Mucosa of descending colon (tissue), 3 donors: ENCODE results near the gene EIF2S1. TPM values are rescaled to one million over a fixed set of nuclear protein-coding genes. Genes with fewer than 3 reads are reported as not detected.

Experiments
- ATAC-seq: fragments of 200-7000 bp; cut with Tn5 transposase; one replicate; pipeline ENCODE4 v1.9.1; 2020; ENCODE audit warnings: mild to moderate bottlenecking, moderate library complexity
- DNase-seq, 3 donors: peaks; one replicate each; pipeline ENCODE4 v3.0.0-alpha.2; 2020
- H3K36me3 ChIP-seq: fragments of 200-600 bp; one replicate; pipeline ENCODE4 v1.8.0; 2021; ENCODE audit warnings: low read depth, mild to moderate bottlenecking
- H3K4me1 ChIP-seq: fragments of 200-600 bp; one replicate; pipeline ENCODE4 v1.8.0; 2021; ENCODE audit warnings: low read depth, mild to moderate bottlenecking
- H3K4me3 ChIP-seq: fragments of 200-600 bp; one replicate; pipeline ENCODE4 v1.8.0; 2021; ENCODE audit warnings: mild to moderate bottlenecking
- H3K9me3 ChIP-seq: fragments of 200-600 bp; one replicate; pipeline ENCODE4 v1.8.0; 2021; ENCODE audit warnings: mild to moderate bottlenecking
- intact Hi-C, 2 donors: fragments of 100-400 bp; cut with DNase I in 1 of 2; cut with micrococcal nuclease in 1 of 2; formaldehyde crosslinking; loops; one replicate each; pipeline versions ENCODE4 v1.11.0 to v1.11.1; 2022; cut with DNase I, micrococcal nuclease
- total RNA-seq, 3 donors: library from RNA; stranded (reverse); fragmentation: NEBNext Ultra II Directional in 2 of 3; extraction: Animal tissue kit (Norgen Biotek cat#: 25700) in 2 of 3; gene quantifications; one replicate each; pipeline versions ENCODE4 v1.2.1 to v1.2.4, GENCODE V29; 2021 to 2023
- TF ChIP-seq, protein P1 (sequence below): fragments of 200-600 bp; IDR thresholded peaks from one replicate; pipeline ENCODE4 v1.8.0; 2022; ENCODE audit warnings: antibody characterized with exemption, mild to moderate bottlenecking
- donor health status: DM: no; HTN: no; CAD: no; lungs with moderate emphysema.
- donor health status: DM: no; HTN: no; CAD: no.
- donor health status: DM: no; HTN: yes; CAD: no.

EIF2S1 gene
- total RNA-seq, 3 donors from 2014 or later, result 35.7 to 111 (median 65.8) TPM

DNA sequence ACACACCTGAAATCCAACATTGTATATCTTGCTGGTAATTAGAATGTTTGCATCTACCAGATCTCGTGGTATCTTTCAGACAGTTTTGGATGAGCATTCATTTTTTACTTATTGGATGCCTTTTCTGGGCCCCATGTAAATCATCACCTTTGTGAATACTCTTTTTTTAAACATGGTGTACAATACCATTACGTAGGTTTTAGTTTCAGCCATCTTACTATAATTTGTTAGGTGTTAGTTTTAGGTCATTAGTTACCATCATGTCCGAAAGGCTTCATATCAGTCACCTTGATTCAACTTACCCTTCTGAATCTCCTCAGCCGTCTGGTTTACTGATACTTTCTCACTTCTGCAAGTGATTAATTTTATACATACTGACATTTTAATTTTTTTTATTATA lies 5.3 kb downstream of the EIF2S1 start:
- Histone ChIP-seq H3K4me3 (no peak overlapping the region), H3K4me1 (peaks cover 26% of the 10 kb centered on the region), H3K9me3 (no peaks in the 10 kb centered on the region), H3K36me3 (peaks cover 3% of the 10 kb centered on the region)
- TF ChIP-seq, protein P1, sequence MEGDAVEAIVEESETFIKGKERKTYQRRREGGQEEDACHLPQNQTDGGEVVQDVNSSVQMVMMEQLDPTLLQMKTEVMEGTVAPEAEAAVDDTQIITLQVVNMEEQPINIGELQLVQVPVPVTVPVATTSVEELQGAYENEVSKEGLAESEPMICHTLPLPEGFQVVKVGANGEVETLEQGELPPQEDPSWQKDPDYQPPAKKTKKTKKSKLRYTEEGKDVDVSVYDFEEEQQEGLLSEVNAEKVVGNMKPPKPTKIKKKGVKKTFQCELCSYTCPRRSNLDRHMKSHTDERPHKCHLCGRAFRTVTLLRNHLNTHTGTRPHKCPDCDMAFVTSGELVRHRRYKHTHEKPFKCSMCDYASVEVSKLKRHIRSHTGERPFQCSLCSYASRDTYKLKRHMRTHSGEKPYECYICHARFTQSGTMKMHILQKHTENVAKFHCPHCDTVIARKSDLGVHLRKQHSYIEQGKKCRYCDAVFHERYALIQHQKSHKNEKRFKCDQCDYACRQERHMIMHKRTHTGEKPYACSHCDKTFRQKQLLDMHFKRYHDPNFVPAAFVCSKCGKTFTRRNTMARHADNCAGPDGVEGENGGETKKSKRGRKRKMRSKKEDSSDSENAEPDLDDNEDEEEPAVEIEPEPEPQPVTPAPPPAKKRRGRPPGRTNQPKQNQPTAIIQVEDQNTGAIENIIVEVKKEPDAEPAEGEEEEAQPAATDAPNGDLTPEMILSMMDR, result no peak
- intact Hi-C loops, result no loop called here
- no peak for DNase-seq
- no peak for ATAC-seq

DNA sequence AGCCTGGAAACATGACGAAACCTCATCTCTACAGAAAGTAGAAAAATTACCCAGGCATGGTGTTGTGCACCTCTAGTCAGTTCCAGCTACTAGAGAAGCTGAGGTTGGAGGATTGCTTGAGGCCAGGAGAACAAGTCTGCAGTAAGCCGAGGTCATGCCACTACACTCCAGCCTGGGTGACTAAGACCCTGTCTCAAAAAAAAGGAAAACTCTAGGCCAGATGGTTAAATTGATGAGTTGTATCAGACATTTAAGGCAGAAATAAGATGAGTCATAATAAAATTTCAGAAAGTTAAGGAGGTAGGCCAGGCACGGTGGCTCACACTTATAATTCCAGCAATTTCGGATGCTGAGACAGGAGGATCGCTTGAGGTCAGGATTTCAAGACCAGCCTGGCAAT lies 10.7 kb downstream of the EIF2S1 start:
- no peak for ATAC-seq

GRCh38 chr14:67371247-67372148 lies 11.4 kb downstream of the EIF2S1 start:
- DNase-seq, result no peak
- no peaks in the 10 kb centered on the region for H3K9me3 ChIP-seq
- peak; percentile 25 for ATAC-seq
- H3K36me3 ChIP-seq, result peaks cover 3% of the 10 kb centered on the region
- no peaks in the 10 kb centered on the region for H3K4me1 ChIP-seq
- TF ChIP-seq, protein P1, result no peak
- H3K4me3 ChIP-seq, result no peak overlapping the region
- intact Hi-C loops, result no loop called here

More for the DNA sequence above, 10.7 kb downstream of the EIF2S1 start:
- Histone ChIP-seq H3K4me3 (no peak overlapping the region), H3K9me3 (no peaks in the 10 kb centered on the region), H3K36me3 (peaks cover 3% of the 10 kb centered on the region), H3K4me1 (no peaks in the 10 kb centered on the region)
- intact Hi-C loops, result no loop called here
- no peak for DNase-seq
- TF ChIP-seq, protein P1, result no peak

DNA sequence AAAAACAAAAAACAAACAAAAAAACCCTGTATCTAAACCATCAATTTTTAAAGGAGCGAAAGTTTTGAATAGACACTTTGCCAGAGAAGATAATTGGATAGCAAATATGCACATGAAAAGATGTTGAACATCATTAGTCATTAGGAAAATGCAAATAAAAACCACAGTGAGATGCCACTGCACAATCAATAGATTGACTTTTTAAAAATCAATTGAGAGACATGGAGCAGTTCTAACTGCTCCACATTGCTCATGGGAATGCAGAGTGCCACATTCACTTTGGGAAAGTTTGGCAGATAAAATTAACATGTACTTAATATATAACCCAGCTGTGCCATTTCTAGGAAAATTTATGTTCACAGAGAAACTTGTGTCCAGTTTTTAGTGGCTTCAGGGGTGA lies 12.7 kb downstream of the EIF2S1 start:
- ATAC-seq, result no peak
- Histone ChIP-seq H3K4me1 (no peaks in the 10 kb centered on the region), H3K36me3 (peaks cover 10% of the 10 kb centered on the region), H3K9me3 (no peaks in the 10 kb centered on the region), H3K4me3 (no peak overlapping the region)
- intact Hi-C loops, result no loop called here
- TF ChIP-seq, protein P1, result no peak
- no peak for DNase-seq

DNA sequence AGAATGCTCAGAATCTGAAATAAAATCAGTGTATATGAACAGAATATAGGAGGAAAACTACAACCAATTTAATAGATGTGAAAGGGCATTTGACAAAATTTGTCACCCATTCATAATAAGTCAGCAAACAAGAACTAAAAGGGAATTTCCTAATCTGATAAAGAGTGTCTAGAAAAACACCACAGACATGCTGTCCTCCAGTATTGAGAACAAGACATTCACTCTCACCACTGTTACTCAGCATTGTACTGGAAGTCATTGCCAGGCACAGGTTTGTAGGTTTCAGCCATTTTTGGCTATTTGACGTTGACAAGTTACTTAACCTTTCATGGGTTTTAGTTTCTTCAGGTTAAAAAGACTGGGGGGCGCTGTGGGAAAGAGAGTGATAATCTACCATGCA lies 13.2 kb downstream of the EIF2S1 start:
- intact Hi-C loops, result no loop called here
- Histone ChIP-seq H3K4me1 (no peaks in the 10 kb centered on the region), H3K4me3 (no peak overlapping the region), H3K36me3 (peaks cover 10% of the 10 kb centered on the region), H3K9me3 (no peaks in the 10 kb centered on the region)
- TF ChIP-seq, protein P1, result no peak
- DNase-seq (no peak), ATAC-seq (no peak)
